IMR-90 (cell line): ENCODE measurements around the gene ID1. TPM values are rescaled to one million over a fixed set of nuclear protein-coding genes. Genes with fewer than 3 reads are reported as not detected.
A peak's percentile ranks its signal among the peaks of the same experiment; 100 is the strongest.

Source experiments
- ATAC-seq: fragments of 200-7000 bp; cut with Tn5 transposase; 2 replicates; pipeline ENCODE4 v1.9.1; 2020; ENCODE audit warnings: low read depth, mild to moderate bottlenecking, moderate library complexity
- BruUV-seq: library from RNA; stranded (reverse); fragments of 400-500 nt; replicated peaks from 2 replicates; lab custom pipeline; 2021; lab: Mats Ljungman, UMichigan
- CTCF ChIA-PET: fragments of 300-600 bp; formaldehyde crosslinking; extraction: SDS; loops from one replicate; lab custom pipeline; 2021; ENCODE audit warnings: antibody characterized with exemption; lab: Yijun Ruan, JAX
- POLR2A ChIA-PET: fragments of 300-600 bp; sonication (Branson Sonifier 250); formaldehyde crosslinking; loops from one replicate; lab custom pipeline; 2022; ENCODE audit warnings: antibody characterized with exemption; ENCODE audit not compliant: unreplicated experiment; lab: Charles Lee
- DNase-seq: peaks from one replicate; pipeline ENCODE4 v3.0.0; 2013
- H2AFZ ChIP-seq: replicated peaks from 2 replicates; pipeline ENCODE3; 2013; ENCODE audit warnings: low read length, mild to moderate bottlenecking; ENCODE audit not compliant: poor library complexity
- H2AK5ac ChIP-seq: 2 replicates; pipeline ENCODE4 v1.6.1; 2013; ENCODE audit warnings: low read depth, low read length, inconsistent platforms
- H2AK9ac ChIP-seq: replicated peaks from 2 replicates; pipeline ENCODE3; 2013; ENCODE audit warnings: mild to moderate bottlenecking, low read depth, low read length, moderate library complexity; ENCODE audit not compliant: poor library complexity
- H2BK120ac ChIP-seq: 2 replicates; pipeline ENCODE4 v1.6.1; 2013; ENCODE audit warnings: low read depth, low read length, inconsistent platforms
- H2BK15ac ChIP-seq: 3 replicates; pipeline ENCODE4 v1.6.1; 2013; ENCODE audit warnings: low read depth, low read length, inconsistent platforms
- H2BK20ac ChIP-seq: 2 replicates; pipeline ENCODE4 v1.6.1; 2013; ENCODE audit warnings: low read depth, mild to moderate bottlenecking, inconsistent platforms, low read length, moderate library complexity
- H2BK5ac ChIP-seq: 2 replicates; pipeline ENCODE4 v1.6.1; 2013; ENCODE audit warnings: mild to moderate bottlenecking, low read depth, low read length, inconsistent platforms; ENCODE audit not compliant: poor library complexity, severe bottlenecking
- H3K14ac ChIP-seq: replicated peaks from 2 replicates; pipeline ENCODE4 v1.6.1; 2013; ENCODE audit warnings: low read depth, low read length, inconsistent platforms
- H3K18ac ChIP-seq: 2 replicates; pipeline ENCODE4 v1.6.1; 2013; ENCODE audit warnings: low read depth, low read length, control low read depth
- H3K23ac ChIP-seq: 2 replicates; pipeline ENCODE4 v1.6.1; 2013; ENCODE audit warnings: low read depth, low read length, inconsistent platforms
- H3K27ac ChIP-seq: 2 replicates; pipeline ENCODE4 v1.5.1; 2013; ENCODE audit warnings: mild to moderate bottlenecking, control low read depth, low read length; ENCODE audit not compliant: insufficient read depth
- H3K27me3 ChIP-seq: 2 replicates; pipeline ENCODE4 v1.6.1; 2013; ENCODE audit warnings: low read length; ENCODE audit not compliant: control insufficient read depth, insufficient read depth
- H3K36me3 ChIP-seq: 2 replicates; pipeline ENCODE4 v1.6.1; 2013; ENCODE audit warnings: low read length, mixed read lengths; ENCODE audit not compliant: control insufficient read depth, insufficient read depth
- H3K4ac ChIP-seq: 2 replicates; pipeline ENCODE4 v1.6.1; 2013; ENCODE audit warnings: low read depth, low read length, inconsistent platforms
- H3K4me1 ChIP-seq: 2 replicates; pipeline ENCODE4 v1.6.1; 2013; ENCODE audit warnings: low read length, mixed read lengths; ENCODE audit not compliant: control insufficient read depth, insufficient read depth
- H3K4me2 ChIP-seq: 2 replicates; pipeline ENCODE4 v1.6.1; 2013; ENCODE audit warnings: low read depth, mild to moderate bottlenecking, control low read depth, low read length, moderate library complexity
- H3K4me3 ChIP-seq: 2 replicates; pipeline ENCODE4 v1.5.1; 2013; ENCODE audit warnings: low read depth, mild to moderate bottlenecking, control low read depth, low read length, moderate library complexity; ENCODE audit not compliant: insufficient read depth
- H3K56ac ChIP-seq: 2 replicates; pipeline ENCODE4 v1.6.1; 2013; ENCODE audit warnings: low read length, inconsistent platforms; ENCODE audit not compliant: insufficient read depth; ENCODE audit errors: extremely low read depth
- H3K79me1 ChIP-seq, 2 experiments: 2 replicates each; pipeline ENCODE4 v1.6.1; 2013; ENCODE audit warnings: low read length in 2 of 2, inconsistent platforms in 1 of 2, low read depth in 1 of 2
- H3K9ac ChIP-seq: 2 replicates; pipeline ENCODE4 v1.6.1; 2013; ENCODE audit warnings: low read depth, low read length, control low read depth
- H3K9me1 ChIP-seq: 2 replicates; pipeline ENCODE4 v1.6.1; 2013; ENCODE audit warnings: low read length, inconsistent platforms; ENCODE audit not compliant: insufficient read depth
- H3K9me3 ChIP-seq: 2 replicates; pipeline ENCODE4 v1.6.1; 2013; ENCODE audit warnings: low read length; ENCODE audit not compliant: control insufficient read depth, insufficient read depth
- H4K20me1 ChIP-seq: 2 replicates; pipeline ENCODE4 v1.6.1; 2013; ENCODE audit warnings: low read length, inconsistent platforms; ENCODE audit not compliant: insufficient read depth
- H4K5ac ChIP-seq: 2 replicates; pipeline ENCODE4 v1.6.1; 2013; ENCODE audit warnings: mild to moderate bottlenecking, low read depth, low read length, control low read depth
- H4K8ac ChIP-seq, 2 experiments: 2 replicates each; pipeline ENCODE4 v1.6.1; 2013; ENCODE audit warnings: low read depth in 2 of 2, low read length in 2 of 2, control low read depth in 1 of 2, inconsistent platforms in 1 of 2
- H4K91ac ChIP-seq: 2 replicates; pipeline ENCODE4 v1.6.1; 2013; ENCODE audit warnings: low read depth, low read length, inconsistent platforms; ENCODE audit not compliant: insufficient read depth
- BHLHE40 ChIP-seq: fragments of 150-350 bp; IDR thresholded peaks from 2 replicates; pipeline ENCODE4 v1.6.1; 2016; ENCODE audit warnings: mild to moderate bottlenecking, low read depth, low read length
- CHD1 ChIP-seq: IDR thresholded peaks from 2 replicates; pipeline ENCODE4 v1.6.1; 2012; ENCODE audit warnings: low read depth, low read length, improper control_type of control experiment
- ELK1 ChIP-seq: fragments of 150-350 bp; IDR thresholded peaks from 2 replicates; pipeline ENCODE4 v1.6.1; 2016; ENCODE audit warnings: low read depth, mild to moderate bottlenecking, low read length, moderate library complexity, borderline replicate concordance
- FOS ChIP-seq: fragments of 150-350 bp; IDR thresholded peaks from 2 replicates; pipeline ENCODE4 v1.6.1; 2016; ENCODE audit warnings: low read depth, low read length
- MAFK ChIP-seq: IDR thresholded peaks from 2 replicates; pipeline ENCODE4 v1.6.1; 2012; ENCODE audit warnings: low read depth, low read length, improper control_type of control experiment
- MAZ ChIP-seq: IDR thresholded peaks from 2 replicates; pipeline ENCODE4 v1.6.1; 2012; ENCODE audit warnings: low read depth, mild to moderate bottlenecking, low read length, improper control_type of control experiment, moderate library complexity, borderline replicate concordance
- NFE2L2 ChIP-seq: fragments of 150-350 bp; IDR thresholded peaks from 2 replicates; pipeline ENCODE4 v1.6.1; 2016; ENCODE audit warnings: low read depth, mild to moderate bottlenecking, low read length
- POLR2A ChIP-seq: IDR thresholded peaks from 2 replicates; pipeline ENCODE4 v1.6.1; 2012; ENCODE audit warnings: mild to moderate bottlenecking, low read depth, low read length
- RAD21 ChIP-seq: IDR thresholded peaks from 2 replicates; pipeline ENCODE4 v1.6.1; 2012; ENCODE audit warnings: low read length, improper control_type of control experiment
- RCOR1 ChIP-seq: IDR thresholded peaks from 2 replicates; pipeline ENCODE4 v1.6.1; 2012; ENCODE audit warnings: mild to moderate bottlenecking, low read length, improper control_type of control experiment; ENCODE audit not compliant: insufficient replicate concordance
- RFX5 ChIP-seq: IDR thresholded peaks from 2 replicates; pipeline ENCODE4 v1.8.0; 2012; ENCODE audit warnings: low read depth, mild to moderate bottlenecking, low read length, moderate library complexity
- USF2 ChIP-seq: fragments of 150-350 bp; IDR thresholded peaks from 2 replicates; pipeline ENCODE4 v1.6.1; 2017; ENCODE audit warnings: mild to moderate bottlenecking, antibody characterized with exemption, low read length, low read depth
- WGBS, 2 experiments: methylation state at CpG; one replicate each; pipeline versions ENCODE4 v1.1.5 to v1.1.7; 2013; ENCODE audit warnings: missing lambda C conversion rate in 2 of 2; ENCODE audit not compliant: insufficient read length in 1 of 2; ENCODE audit errors: extremely low coverage in 2 of 2; 5-methylcytosine and 5-hydroxymethylcytosine counted together
- dilution Hi-C: fragments of 300-500 bp; cut with HindIII; formaldehyde crosslinking; loops from one replicate; pipeline ENCODE4 v1.14.3; 2018; ENCODE audit warnings: low sequenced_read_pairs; ENCODE audit not compliant: unreplicated experiment
- in situ Hi-C: fragments of 300-500 bp; cut with MboI; formaldehyde crosslinking; loops from 3 replicates; pipeline ENCODE4 v1.14.3; 2019; ENCODE audit warnings: low sequenced_read_pairs, inconsistent platforms, mixed read lengths
- intact Hi-C: fragments of 100-400 bp; cut with micrococcal nuclease; formaldehyde crosslinking; loops from 2 replicates; pipeline ENCODE4 v1.10.0; 2022
- polyA plus RNA-seq, 3 experiments: library from polyadenylated mRNA; depleted of rRNA; stranded (reverse); fragments of >200 nt; gene quantifications; 2 replicates each; pipeline ENCODE4 v1.2.3, GENCODE V29; 2012; ENCODE audit warnings: low replicate concordance in 1 of 3
- total RNA-seq: library from RNA; depleted of rRNA; stranded (reverse); fragments of >200 nt; gene quantifications from 2 replicates; pipeline ENCODE4 v1.2.3, GENCODE V29; 2012

Gene ID1
- total and polyA plus RNA-seq, 2 of the 4 experiments (the other 2 are of a cell fraction) = 148 to 174 TPM

- CTCF ChIA-PET = interaction anchor here (1.1 kb wide), 1 partner anchor 36 kb away, joined by 3 read pairs; no protein-coding TSS in a partner anchor
These were observed 28.3 kb upstream of the ID1 start for GRCh38 chr20:31576751-31577150.

More at GRCh38 chr20:31576751-31577150, 28.3 kb upstream of the ID1 start:
- H3K36me3 ChIP-seq = no peaks in the 10 kb centered on the region
- peaks cover 10% of the 10 kb centered on the region for H3K4me1 ChIP-seq
- H2BK120ac ChIP-seq = no peak overlapping the region
- H4K8ac ChIP-seq = no peak overlapping the region
- H2AFZ ChIP-seq = no peak overlapping the region
- no peaks in the 10 kb centered on the region for H3K27me3 ChIP-seq
- H2BK15ac ChIP-seq = no peak overlapping the region
- H3K4me2 ChIP-seq = no peak overlapping the region
- no TSS peak for BruUV-seq
- no peak for TF ChIP-seq MAFK
- TF ChIP-seq BHLHE40 = no peak
- TF ChIP-seq RFX5 = no peak
- no peak for TF ChIP-seq MAZ
- no peak for TF ChIP-seq CHD1
- TF ChIP-seq FOS = no peak
- no peak for TF ChIP-seq NFE2L2
- no peak for TF ChIP-seq RCOR1
- TF ChIP-seq RAD21 = no peak
- TF ChIP-seq POLR2A = no peak
- TF ChIP-seq ELK1 = no peak
- TF ChIP-seq USF2 = no peak
- H4K5ac ChIP-seq = no peak overlapping the region
- H2AK9ac ChIP-seq = no peak overlapping the region
- ATAC-seq (no peak), DNase-seq (no peak)
- no peak overlapping the region for H2BK5ac ChIP-seq
- peaks cover 3 to 15% of the 10 kb centered on the region in 2 experiments; a peak in 3 of 4 replicates for H3K79me1 ChIP-seq
- 83% methylated on average over 1 of the region's 2 CpGs; no CpG with 5 or more reads in 1 of the 2 experiments for WGBS, 2 experiments
- intact Hi-C loops (no loop called here), in situ Hi-C loops (no loop called here), dilution Hi-C loops (no loop called here)
- no peak overlapping the region for H3K14ac ChIP-seq
- no peak overlapping the region for H3K9ac ChIP-seq
- H2BK20ac ChIP-seq = no peak overlapping the region
- no peak overlapping the region for H3K27ac ChIP-seq
- no peaks in the 10 kb centered on the region for H4K20me1 ChIP-seq
- no peak overlapping the region for H3K18ac ChIP-seq
- peaks cover 8% of the 10 kb centered on the region; the same call in 1 of the 2 replicates for H3K9me1 ChIP-seq
- H3K4me3 ChIP-seq = no peak overlapping the region
- H3K23ac ChIP-seq = no peak overlapping the region
- no peak overlapping the region for H4K91ac ChIP-seq
- H3K4ac ChIP-seq = peak overlapping the region; percentile 4; the same call in 1 of the 2 replicates
- no peaks in the 10 kb centered on the region for H3K9me3 ChIP-seq
- H2AK5ac ChIP-seq = no peak overlapping the region
- H3K56ac ChIP-seq = no peak overlapping the region
- POLR2A ChIA-PET = no interaction called here
